OCI-LY3 (cell line): ENCODE data around the gene CAMKV.

Experiments used
- H2AFZ ChIP-seq: fragments of 200-600, 300-600 bp; shearing (Covaris generic); 2 replicates; pipeline ENCODE4 v1.6.0; 2014; ENCODE audit warnings: antibody characterized with exemption, low read depth, low read length
- H3K27ac ChIP-seq: fragments of 200-600, 300-600 bp; sonication (generic); 2 replicates; pipeline ENCODE4 v1.5.1; 2014; ENCODE audit warnings: mild to moderate bottlenecking, low read length, moderate library complexity, mixed read lengths
- H3K27me3 ChIP-seq: fragments of 200-600, 300-600 bp; sonication (generic); 2 replicates; pipeline ENCODE4 v1.6.1; 2014; ENCODE audit warnings: low read depth, low read length, mixed read lengths
- H3K36me3 ChIP-seq: fragments of 200-600, 300-600 bp; sonication (generic); replicated peaks from 2 replicates; pipeline ENCODE3; 2014; ENCODE audit warnings: low read depth, low read length, mixed read lengths
- H3K4me1 ChIP-seq: fragments of 300-600, 200-600 bp; sonication (generic); 2 replicates; pipeline ENCODE4 v1.6.1; 2014; ENCODE audit warnings: low read length, mixed read lengths
- H3K4me2 ChIP-seq: fragments of 200-600, 300-600 bp; sonication (generic); 2 replicates; pipeline ENCODE4 v1.6.1; 2014; ENCODE audit warnings: low read length, mixed read lengths
- H3K4me3 ChIP-seq: fragments of 300-600, 200-600 bp; sonication (generic); 2 replicates; pipeline ENCODE4 v1.5.1; 2014; ENCODE audit warnings: antibody characterized with exemption, mild to moderate bottlenecking, low read length, moderate library complexity
- H3K79me2 ChIP-seq: fragments of 300-600, 200-600 bp; shearing (Covaris generic); 2 replicates; pipeline ENCODE4 v1.6.1; 2014; ENCODE audit warnings: mild to moderate bottlenecking, low read length, mixed read lengths
- H3K9ac ChIP-seq: fragments of 300-600, 200-600 bp; shearing (Covaris generic); 2 replicates; pipeline ENCODE4 v1.6.0; 2014; ENCODE audit warnings: mild to moderate bottlenecking, low read length, moderate library complexity
- H3K9me3 ChIP-seq: fragments of 200-600, 300-600 bp; shearing (Covaris generic); 2 replicates; pipeline ENCODE4 v1.6.1; 2014; ENCODE audit warnings: low read length, mixed read lengths; ENCODE audit not compliant: insufficient read depth
- H4K20me1 ChIP-seq: fragments of 200-600, 300-600 bp; sonication (generic); 2 replicates; pipeline ENCODE4 v1.6.1; 2016; ENCODE audit warnings: low read length, mixed read lengths; ENCODE audit not compliant: insufficient read depth
- CTCF ChIP-seq: fragments of 200-600, 300-600 bp; sonication (generic); IDR thresholded peaks from 2 replicates; pipeline ENCODE4 v1.5.1; 2014; ENCODE audit warnings: antibody characterized with exemption, low read length, low read depth
- EZH2phosphoT487 ChIP-seq: fragments of 200-600 bp; shearing (Covaris generic); IDR thresholded peaks from 2 replicates; pipeline ENCODE4 v1.6.1; 2018; ENCODE audit warnings: antibody characterized with exemption, mixed run types, low read depth

The CAMKV gene

GRCh38 chr3:49813497-49814174, 56.1 kb downstream of the CAMKV start, which contains the start of gene UBA7:
UBA7 (minus strand) TSS chr3:49813953; CDS start chr3:49813787, 166 bp downstream.
- no peaks in the 10 kb centered on the region for H3K79me2 ChIP-seq
- TF ChIP-seq CTCF (no peak), EZH2phosphoT487 (no peak)
- no peaks in the 10 kb centered on the region for H4K20me1 ChIP-seq
- H3K4me1 ChIP-seq, result no peaks in the 10 kb centered on the region
- no peaks in the 10 kb centered on the region for H3K9me3 ChIP-seq
- H3K36me3 ChIP-seq, result no peaks in the 10 kb centered on the region
- no peak within 1 kb of the TSS for H3K4me3 ChIP-seq
- H2AFZ ChIP-seq, result peak within 1 kb of the TSS; percentile 42; the same call in 1 of the 2 replicates
- no peak within 1 kb of the TSS for H3K9ac ChIP-seq
- H3K27ac ChIP-seq, result no peak within 1 kb of the TSS
- H3K4me2 ChIP-seq, result peak within 1 kb of the TSS; percentile 16
- H3K27me3 ChIP-seq, result no peaks in the 10 kb centered on the region

- TF ChIP-seq CTCF (no peak), EZH2phosphoT487 (no peak)
- Histone ChIP-seq H3K27me3 (no peaks in the 10 kb centered on the region), H2AFZ (no peak overlapping the region), H3K9me3 (no peaks in the 10 kb centered on the region), H3K36me3 (no peaks in the 10 kb centered on the region), H3K79me2 (no peaks in the 10 kb centered on the region), H3K27ac (no peak overlapping the region), H3K4me2 (no peak overlapping the region), H3K4me1 (no peaks in the 10 kb centered on the region), H3K9ac (no peak overlapping the region), H4K20me1 (no peaks in the 10 kb centered on the region), H3K4me3 (no peak overlapping the region)
Measured at GRCh38 chr3:49812916-49813496, 56.7 kb downstream of the CAMKV start.
